ENCODE measurements around the gene PLA2G3. TPM values are rescaled to one million over a fixed set of nuclear protein-coding genes. Genes with fewer than 3 reads are reported as not detected.

Gene PLA2G3
- total and polyA plus RNA-seq, 2 experiments from 2014 or later = 1.1 to 7.3 TPM

DNA sequence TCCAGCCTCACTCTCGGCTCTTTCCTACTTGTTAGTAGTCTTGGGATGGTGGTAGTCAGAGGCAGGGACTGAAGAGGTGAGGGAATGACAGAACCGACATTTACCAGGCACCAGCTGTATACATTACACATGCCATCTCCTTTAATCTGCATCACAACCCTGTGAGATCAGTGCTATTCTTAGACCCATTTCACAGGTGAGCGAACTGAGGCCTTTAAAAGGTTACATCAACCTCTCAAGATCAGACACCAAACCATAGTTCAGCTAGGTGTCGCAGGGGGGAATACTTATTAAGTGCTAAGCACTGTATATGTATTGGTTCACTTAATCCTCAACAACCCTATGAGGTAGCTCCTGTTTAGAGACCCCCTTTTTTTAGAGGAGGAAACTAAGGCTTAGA is 5.6 kb downstream of the PLA2G3 start:
- Histone ChIP-seq H3K36me3 (no peaks in the 10 kb centered on the region), H3K27ac (no peak overlapping the region), H3K4me1 (ENCODE audit: low read depth) (no peaks in the 10 kb centered on the region), H3K9me3 (ENCODE audit: low read depth) (no peaks in the 10 kb centered on the region), H3K4me3 (no peak overlapping the region), H3K27me3 (no peaks in the 10 kb centered on the region)
- TF ChIP-seq, protein P1, sequence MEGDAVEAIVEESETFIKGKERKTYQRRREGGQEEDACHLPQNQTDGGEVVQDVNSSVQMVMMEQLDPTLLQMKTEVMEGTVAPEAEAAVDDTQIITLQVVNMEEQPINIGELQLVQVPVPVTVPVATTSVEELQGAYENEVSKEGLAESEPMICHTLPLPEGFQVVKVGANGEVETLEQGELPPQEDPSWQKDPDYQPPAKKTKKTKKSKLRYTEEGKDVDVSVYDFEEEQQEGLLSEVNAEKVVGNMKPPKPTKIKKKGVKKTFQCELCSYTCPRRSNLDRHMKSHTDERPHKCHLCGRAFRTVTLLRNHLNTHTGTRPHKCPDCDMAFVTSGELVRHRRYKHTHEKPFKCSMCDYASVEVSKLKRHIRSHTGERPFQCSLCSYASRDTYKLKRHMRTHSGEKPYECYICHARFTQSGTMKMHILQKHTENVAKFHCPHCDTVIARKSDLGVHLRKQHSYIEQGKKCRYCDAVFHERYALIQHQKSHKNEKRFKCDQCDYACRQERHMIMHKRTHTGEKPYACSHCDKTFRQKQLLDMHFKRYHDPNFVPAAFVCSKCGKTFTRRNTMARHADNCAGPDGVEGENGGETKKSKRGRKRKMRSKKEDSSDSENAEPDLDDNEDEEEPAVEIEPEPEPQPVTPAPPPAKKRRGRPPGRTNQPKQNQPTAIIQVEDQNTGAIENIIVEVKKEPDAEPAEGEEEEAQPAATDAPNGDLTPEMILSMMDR (IDR thresholded peaks at IDR 0.05; ENCODE audit: low read depth, low read length) = no peak
- DNase-seq (ENCODE audit: low read depth in 1 of 2, low spot score in 1 of 2) = no peak

DNA sequence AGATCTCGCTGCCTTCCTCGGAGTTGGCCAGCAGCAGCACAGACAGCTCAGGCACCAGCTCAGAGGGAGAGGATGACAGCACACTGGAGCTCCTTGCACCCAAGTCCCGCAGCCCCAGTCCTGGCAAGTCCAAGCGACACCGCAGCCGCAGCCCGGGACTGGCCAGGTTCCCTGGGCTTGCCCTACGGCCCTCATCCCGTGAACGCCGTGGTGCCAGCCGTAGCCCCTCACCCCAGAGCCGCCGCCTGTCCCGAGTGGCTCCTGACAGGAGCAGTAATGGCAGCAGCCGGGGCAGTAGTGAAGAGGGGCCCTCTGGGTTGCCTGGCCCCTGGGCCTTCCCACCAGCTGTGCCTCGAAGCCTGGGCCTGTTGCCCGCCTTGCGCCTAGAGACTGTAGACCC is 6.4 kb downstream of the PLA2G3 start:
- no peak for DNase-seq (ENCODE audit: low read depth in 1 of 2, low spot score in 1 of 2)
- Histone ChIP-seq H3K36me3 (no peaks in the 10 kb centered on the region), H3K4me1 (ENCODE audit: low read depth) (no peaks in the 10 kb centered on the region), H3K9me3 (ENCODE audit: low read depth) (no peaks in the 10 kb centered on the region), H3K4me3 (no peak overlapping the region), H3K27me3 (no peaks in the 10 kb centered on the region), H3K27ac (no peak overlapping the region)
- TF ChIP-seq, protein P1 (IDR thresholded peaks at IDR 0.05; ENCODE audit: low read depth, low read length) = no peak

DNA sequence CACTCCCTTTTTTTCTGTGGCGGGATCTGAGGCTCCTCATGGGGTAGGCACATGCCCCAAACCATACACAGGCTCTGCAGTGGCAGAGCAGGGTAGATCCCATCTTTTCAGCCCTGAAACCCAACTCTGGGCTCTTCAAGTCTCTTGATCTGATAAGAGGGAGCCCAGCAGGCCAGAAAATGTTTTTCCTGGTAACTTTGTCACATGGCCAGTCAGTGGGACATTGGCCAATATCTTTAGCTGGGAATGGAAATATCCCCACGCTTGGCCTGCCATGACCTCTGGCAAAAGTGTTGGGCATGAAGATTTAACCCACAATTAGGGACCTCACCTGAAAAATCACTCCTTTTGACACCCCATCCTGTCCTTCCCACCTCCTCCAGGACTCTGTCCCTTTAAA is 9.4 kb downstream of the PLA2G3 start:
- Histone ChIP-seq H3K27me3 (no peaks in the 10 kb centered on the region), H3K27ac (no peak overlapping the region), H3K9me3 (ENCODE audit: low read depth) (no peaks in the 10 kb centered on the region), H3K4me3 (no peak overlapping the region), H3K36me3 (no peaks in the 10 kb centered on the region), H3K4me1 (ENCODE audit: low read depth) (no peaks in the 10 kb centered on the region)
- TF ChIP-seq, protein P1 (IDR thresholded peaks at IDR 0.05; ENCODE audit: low read depth, low read length) = no peak
- no peak for DNase-seq (ENCODE audit: low read depth in 1 of 2, low spot score in 1 of 2)

DNA sequence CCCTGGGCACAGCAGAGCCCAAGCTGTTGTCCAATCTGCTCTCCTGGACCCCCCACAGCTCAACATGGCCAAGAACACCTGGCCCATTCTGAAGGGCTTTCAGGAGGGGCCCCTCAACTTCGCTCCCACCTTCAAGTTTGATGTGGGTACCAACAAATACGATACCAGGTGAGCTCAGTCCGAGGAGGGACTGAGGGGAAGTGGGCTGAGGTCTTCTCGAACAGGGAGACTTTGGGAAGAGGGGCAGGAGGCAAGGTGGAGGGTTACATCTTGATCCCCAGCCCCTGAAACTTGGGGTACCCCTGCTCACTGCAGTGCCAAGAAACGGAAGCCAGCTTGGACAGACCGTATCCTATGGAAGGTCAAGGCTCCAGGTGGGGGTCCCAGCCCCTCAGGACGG is 12.2 kb downstream of the PLA2G3 start:
- H3K27ac ChIP-seq = no peak overlapping the region
- no peak for DNase-seq (ENCODE audit: low read depth in 1 of 2, low spot score in 1 of 2)
- no peaks in the 10 kb centered on the region for H3K27me3 ChIP-seq
- no peaks in the 10 kb centered on the region for H3K9me3 ChIP-seq (ENCODE audit: low read depth)
- peaks cover 4% of the 10 kb centered on the region for H3K4me1 ChIP-seq (ENCODE audit: low read depth)
- no peaks in the 10 kb centered on the region for H3K36me3 ChIP-seq
- TF ChIP-seq, protein P1 (IDR thresholded peaks at IDR 0.05; ENCODE audit: low read depth, low read length) = no peak
- no peak overlapping the region for H3K4me3 ChIP-seq

DNA sequence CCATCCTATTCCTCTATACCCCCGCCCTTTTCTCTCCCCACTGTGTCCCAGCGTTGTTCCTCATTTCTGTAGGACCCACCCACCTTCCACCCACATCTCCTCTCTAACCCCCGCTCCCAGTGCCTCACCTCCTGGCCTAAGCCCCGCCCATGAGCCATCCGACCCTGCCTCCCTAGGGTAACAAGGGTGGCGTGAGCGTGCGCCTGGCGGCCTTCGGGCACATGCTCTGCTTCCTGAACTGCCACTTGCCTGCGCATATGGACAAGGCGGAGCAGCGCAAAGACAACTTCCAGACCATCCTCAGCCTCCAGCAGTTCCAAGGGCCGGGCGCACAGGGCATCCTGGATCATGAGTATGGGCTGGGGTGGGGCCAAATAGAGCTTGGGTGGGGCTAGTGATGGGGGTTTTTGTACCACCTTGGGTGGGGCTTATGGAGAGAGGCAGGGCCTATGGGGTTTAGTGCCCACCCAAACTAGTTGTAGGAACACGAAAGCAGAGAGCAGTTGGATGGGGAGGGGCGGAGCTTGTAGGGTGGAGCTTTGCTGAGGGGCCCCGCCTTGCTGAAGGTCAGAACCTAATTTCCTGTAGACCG is 13.0 kb downstream of the PLA2G3 start:
- Histone ChIP-seq H3K27me3 (no peaks in the 10 kb centered on the region), H3K4me1 (ENCODE audit: low read depth) (peaks cover 10% of the 10 kb centered on the region), H3K9me3 (ENCODE audit: low read depth) (no peaks in the 10 kb centered on the region), H3K36me3 (no peaks in the 10 kb centered on the region), H3K4me3 (no peak overlapping the region), H3K27ac (no peak overlapping the region)
- TF ChIP-seq, protein P1 (IDR thresholded peaks at IDR 0.05; ENCODE audit: low read depth, low read length) = no peak
- DNase-seq (ENCODE audit: low read depth in 1 of 2, low spot score in 1 of 2) = no peak

DNA sequence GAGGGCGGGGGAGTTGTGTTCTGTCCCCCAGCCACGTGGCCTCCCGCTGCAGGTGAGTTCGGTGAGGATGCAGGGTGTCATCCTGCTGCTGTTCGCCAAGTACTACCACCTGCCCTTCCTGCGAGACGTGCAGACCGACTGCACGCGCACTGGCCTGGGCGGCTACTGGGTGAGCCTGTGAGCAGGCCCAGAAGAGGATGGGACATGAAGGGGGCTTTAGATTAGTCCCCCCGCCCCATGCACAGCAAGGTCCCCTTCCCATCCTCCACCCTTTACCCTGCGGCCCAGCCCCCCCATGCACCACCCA is 13.5 kb downstream of the PLA2G3 start:
- Histone ChIP-seq H3K36me3 (no peaks in the 10 kb centered on the region), H3K27me3 (no peaks in the 10 kb centered on the region), H3K9me3 (ENCODE audit: low read depth) (no peaks in the 10 kb centered on the region), H3K27ac (no peak overlapping the region), H3K4me3 (no peak overlapping the region), H3K4me1 (ENCODE audit: low read depth) (peaks cover 14% of the 10 kb centered on the region)
- TF ChIP-seq, protein P1 (IDR thresholded peaks at IDR 0.05; ENCODE audit: low read depth, low read length) = no peak
- DNase-seq (ENCODE audit: low read depth in 1 of 2, low spot score in 1 of 2) = no peak
